DMS153 (cell line): ENCODE results near the gene HSBP1.

ENCODE experiments used
- DNase-seq: peaks from one replicate; lab custom pipeline; 2025; lab: John Stamatoyannopoulos, UW

HSBP1 gene

DNA sequence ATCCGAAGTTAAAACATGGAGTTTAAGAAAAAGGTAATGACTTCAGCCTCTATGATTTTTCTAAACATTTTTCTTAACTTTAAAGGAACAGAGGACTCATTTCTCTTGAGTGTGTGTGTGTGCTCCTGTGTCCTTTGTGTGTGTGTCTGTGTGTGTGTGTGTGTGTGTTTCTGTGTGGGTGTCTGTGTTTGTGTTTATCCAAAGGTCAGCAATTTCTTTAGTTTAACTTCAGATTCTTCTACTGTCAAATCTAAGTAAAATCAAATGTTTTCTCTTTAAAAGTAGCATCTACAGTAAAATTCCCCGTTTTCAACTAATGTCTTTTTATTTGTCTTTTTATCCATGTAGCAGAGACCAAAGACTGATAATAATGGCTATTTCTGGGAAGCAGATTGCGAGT lies 31.8 kb downstream of the HSBP1 start:
- no peak for DNase-seq

DNA sequence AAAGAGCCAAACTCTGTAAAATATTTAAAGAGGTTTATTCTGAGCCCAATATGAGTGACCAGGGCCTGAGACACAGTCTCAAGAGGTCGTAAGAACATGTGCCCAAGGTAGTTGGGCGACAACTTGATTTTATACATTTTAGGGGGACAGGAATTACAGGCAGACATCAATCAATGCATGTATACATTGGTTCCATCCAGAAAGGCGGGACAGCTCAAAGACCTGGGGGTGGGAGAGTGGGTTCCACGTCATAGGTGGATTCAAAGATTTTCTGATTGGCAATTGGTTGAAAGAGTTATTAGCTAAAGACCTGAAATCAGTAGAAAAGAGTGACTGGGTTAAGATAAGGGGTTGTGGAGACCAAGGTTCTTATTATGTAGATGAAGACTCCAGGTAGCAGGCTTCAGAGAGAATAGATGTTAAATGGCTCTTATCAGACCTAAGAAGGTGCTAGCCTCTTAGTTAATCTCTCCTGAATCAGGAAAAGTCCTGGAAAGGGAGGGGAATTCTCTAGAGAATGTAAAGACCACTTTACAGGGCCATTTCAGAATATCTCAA lies 32.4 kb downstream of the HSBP1 start:
- no peak for DNase-seq

DNA sequence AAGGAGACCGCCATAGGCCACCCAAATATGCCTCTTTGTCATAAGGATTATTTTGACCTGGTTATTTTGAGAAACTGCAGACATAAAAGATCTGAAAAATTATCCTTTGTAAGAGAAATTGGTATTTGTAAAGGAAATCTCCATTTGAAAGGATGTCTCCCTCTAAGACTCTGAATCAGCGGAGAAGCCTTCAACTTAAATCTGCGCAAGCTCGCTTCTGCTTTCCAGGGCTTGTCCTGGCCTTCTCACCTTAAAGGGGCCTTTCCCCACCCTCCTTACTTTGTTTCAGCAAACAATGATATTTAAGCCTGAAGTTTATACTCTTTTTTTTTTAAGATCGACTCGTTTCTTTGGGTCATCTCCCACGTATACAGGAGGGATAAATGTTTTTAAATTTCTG lies 34.5 kb downstream of the HSBP1 start:
- no peak for DNase-seq

DNA sequence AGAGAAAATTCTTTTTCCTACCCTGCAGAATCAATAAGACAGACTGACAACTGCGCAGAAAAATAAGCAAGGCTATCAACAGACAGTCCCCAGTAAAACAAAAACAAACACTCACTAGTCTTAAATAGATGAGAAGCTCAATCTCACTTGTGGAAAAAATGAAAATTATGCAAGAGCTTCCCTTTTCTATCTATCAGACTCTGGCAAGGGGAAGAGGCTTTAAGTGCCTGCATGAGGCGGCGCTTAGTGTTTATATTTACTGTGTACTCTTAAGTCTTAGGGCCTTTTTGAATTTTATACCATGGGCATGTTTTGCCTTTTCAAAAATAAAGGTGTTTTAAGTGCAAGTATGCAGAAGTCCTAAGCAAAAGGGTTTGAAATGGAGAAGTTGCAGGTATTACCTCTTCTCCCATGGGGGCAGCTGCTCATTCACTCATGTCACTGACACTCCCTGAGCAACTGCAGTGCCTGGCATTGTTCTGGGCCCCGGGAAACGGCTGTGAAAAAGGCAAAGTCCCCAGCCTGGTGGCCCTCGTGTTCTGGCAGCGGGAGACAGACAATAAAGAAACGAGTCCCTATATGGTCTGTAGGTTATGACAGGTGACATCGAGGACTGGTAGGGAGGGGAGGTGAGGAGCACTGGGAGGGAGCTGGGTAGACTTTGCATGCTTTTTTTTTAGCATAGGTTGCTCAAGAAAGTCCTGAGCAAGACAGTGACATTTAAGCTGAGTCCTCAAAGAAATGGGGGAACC lies 35.2 kb downstream of the HSBP1 start:
- DNase-seq: no peak

DNA sequence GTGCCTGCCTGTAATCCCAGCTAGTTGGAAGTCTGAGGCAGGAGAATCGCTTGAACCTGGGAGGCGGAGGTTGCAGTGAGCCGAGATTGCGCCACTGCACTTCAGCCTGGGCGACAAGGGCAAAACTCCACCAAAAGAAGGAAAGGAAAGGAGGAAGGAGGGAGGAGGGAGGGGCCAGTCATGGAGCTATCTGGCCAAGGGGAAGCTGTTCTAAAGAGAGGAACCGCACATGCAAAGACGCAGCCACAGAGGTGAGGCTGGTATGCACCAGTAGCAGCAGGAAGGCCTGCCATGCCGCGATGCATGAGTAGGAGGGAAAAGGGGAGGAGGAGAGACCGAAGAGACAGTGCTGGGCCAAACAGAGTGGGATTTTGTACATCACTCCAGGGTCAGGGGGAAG lies 35.9 kb downstream of the HSBP1 start:
- no peak for DNase-seq

DNA sequence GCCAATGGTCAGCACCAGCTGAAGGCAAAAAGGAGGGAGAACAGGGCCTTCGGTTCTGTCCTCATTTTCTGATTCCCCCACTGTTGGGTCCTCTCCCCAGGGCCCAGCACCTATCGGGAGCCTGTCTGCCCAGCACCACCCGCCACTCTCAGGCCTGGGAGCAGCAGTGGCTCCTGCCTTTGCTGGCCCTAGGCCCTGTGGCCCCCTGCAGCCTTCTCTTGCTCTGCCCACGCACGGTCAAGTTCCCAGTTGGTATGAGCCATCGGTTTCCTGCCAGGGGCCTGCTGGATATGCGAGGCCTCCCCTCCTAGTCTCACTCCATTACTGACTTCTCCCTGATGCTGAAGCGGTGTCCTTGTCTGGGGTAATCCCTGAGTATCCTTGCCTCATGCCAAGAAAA lies 37.5 kb downstream of the HSBP1 start:
- DNase-seq: no peak

DNA sequence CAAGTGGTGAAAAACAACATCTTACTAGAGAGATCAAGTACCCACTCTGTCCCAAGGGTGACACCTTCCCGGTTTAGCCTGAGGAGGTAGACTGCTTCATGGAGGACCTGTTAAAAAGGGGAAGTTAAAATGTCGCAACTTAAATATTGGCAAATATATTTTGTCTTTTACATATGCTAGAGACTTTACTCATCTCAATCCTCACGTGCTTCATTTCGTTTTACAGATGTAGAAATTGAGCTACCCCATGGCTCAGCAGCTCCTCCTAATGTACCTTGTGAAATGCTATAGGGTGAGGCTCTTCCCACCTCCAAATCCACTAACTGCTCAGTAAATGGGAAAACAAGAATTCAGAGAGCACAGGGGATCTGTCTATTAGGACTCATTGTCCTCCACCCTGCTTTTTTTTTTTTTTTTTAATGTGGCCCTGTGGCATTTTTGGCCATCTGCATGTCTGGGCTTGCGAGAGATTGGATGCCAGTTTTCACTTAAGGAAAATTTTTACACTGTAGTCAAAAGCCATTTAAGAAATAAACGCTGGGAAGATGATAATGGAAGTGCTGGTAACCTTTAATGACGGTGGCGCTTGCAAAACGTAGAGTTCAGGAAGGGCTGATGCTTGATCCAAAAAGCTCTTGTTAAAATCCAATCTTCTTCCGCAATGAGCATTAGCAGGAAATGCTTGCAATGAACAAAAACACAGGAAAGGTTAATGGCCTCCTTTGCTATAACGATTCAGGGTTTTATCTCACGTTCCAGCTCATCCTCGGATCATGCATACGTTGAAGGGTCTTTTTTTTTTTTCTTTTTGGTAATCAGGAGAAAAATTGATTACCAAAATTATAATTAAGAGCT lies 39.8 kb downstream of the HSBP1 start:
- peak; percentile 29 for DNase-seq

DNA sequence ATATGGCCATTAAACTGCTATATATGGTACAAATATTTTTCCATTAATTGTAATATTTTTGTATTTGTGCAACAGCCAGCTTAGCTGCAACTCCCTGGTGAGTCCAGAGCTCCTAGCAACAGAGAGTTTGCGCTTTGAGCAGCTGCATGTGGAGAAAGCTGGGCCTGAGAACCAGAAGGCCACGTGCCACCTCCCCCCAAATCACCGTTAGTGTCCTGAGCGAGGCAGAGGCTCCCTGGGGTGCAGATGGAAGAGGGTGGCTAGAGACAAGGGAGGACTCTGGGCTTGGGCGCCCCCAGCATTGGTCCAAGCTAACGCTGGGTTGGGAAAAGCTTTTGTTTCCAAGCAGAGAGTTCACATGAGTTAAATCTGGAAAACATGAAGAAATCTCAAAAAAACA lies 41.6 kb downstream of the HSBP1 start:
- DNase-seq: no peak

DNA sequence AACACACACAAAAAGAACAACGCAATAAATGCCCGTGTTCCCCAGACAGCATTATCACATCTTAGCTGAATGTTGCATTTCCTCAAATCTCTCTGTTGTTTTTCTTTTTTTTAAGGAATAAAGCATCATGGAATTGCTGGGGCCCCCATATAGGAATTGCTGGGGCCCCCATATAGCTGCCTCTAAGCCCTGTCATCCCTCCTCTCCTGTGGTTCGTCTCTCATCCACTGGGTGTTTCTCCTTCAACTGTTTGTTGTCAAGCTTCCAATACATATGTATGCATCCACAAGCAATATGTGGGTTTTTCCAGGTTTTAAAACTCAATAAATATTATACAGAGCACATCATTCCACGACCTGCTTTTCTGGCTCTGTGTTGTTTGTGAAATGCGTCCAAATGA lies 43.2 kb downstream of the HSBP1 start:
- DNase-seq: no peak

DNA sequence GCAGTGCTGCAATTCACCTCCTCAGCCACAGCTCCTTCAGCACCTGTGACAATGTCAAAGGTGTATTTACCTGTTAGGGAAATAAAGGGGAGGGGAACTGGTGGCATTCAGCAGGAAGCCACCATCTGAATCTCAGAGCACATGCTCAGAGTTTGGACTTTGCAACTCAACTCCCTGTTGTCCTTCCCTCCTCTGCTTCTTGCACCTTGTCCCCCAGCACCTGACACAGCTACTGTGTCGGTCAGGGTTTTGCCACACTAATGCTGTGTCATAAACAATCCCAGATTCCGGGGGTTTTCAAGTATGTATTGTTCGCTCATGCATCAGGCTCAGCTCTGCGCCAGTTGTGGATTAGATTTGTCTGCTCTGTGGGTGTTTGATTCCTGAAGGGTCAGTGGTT lies 43.7 kb downstream of the HSBP1 start:
- no peak for DNase-seq

DNA sequence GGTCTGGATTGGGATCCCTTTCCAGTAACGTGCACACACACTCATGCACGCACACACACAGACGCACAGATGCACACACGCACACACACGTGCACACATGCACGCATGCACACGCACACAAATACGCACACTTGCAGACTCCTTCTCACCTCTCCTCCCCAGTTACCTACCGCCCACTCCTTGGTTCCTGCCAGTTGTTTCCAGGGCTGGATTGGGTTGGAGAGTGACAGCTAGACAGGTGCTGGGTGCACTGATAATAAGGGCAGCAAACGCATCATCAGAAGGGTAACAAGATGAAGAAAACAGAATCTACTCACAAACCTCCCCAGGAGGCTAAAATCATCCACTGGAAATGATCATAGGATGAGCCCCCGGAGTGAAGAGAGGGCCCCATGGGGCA lies 45.0 kb downstream of the HSBP1 start:
- no peak for DNase-seq

DNA sequence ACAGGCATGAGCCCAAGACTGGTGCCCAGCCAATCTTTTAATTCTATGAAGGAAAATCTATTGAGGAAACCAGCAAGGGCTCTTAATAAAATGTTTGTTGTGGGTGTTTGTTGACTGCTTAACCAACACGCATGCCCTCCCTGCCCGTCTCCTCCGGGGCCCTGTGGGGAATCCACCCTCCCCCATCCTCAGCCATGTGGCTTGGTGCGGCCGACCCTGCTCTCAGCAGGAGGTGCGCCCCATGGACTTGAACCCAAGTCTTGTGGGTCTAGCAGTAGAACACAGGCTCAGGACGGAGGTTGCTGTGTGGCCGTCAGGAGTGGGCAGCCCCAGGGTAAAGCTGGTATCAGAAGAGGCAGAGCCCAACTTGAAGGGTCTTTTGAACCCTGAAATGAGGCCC lies 46.1 kb downstream of the HSBP1 start:
- DNase-seq: no peak

DNA sequence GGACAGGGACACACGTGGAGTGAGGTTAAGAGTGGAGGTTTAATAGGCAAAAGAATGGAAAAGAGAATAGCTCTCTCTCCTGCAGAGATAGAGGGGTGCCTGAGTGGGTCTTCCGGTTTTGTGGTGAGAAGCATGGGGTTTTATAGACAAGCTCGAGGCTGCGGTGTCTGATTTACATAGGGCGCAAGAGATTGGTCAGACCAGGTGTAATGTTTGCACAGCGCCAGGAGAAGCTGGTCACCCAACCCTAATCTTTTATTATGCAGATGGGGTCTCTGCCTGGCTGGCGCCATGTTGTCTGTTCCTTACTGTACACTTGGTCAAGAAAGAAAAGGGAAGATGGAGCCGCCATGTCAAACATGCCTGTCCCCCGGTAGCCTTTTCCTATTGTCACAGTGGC lies 46.6 kb downstream of the HSBP1 start:
- DNase-seq: no peak

DNA sequence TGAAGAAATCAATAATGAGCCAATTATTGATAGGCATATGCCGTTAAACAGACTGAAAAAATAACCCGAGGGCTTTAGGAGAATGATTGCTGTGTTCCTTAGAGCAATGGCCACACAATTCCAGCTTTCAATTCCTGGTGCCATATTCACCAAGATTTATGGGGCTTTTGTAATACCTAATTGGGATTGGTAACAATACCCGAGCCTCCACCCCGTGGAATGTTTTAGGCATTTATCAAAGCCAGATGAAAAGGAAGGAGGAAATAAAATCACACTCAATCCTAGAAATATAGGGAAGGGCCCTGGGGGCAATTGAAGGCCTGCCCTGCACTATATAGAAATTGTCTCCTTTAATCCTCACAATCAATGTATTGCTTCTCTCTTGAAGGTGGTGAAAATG lies 49.0 kb downstream of the HSBP1 start:
- DNase-seq: no peak

DNA sequence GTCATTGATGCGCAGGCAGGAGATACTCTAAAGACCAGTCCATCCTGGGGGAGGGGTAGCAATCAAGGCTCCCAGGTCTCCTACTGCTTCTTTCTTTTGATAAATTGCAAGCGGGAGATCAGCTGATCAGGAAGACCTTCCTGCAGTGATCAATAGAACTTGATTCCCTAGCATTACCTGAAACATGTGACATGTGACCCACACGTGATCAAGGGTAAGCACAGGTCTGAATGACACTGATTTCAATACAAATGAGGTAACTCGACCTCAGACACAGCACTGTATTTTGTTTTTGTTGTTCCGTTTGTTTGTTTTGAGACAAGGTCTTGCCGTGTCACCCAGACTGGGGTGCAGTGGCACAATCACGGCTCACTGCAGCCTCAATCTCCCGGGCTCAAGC lies 51.5 kb downstream of the HSBP1 start:
- DNase-seq: no peak

DNA sequence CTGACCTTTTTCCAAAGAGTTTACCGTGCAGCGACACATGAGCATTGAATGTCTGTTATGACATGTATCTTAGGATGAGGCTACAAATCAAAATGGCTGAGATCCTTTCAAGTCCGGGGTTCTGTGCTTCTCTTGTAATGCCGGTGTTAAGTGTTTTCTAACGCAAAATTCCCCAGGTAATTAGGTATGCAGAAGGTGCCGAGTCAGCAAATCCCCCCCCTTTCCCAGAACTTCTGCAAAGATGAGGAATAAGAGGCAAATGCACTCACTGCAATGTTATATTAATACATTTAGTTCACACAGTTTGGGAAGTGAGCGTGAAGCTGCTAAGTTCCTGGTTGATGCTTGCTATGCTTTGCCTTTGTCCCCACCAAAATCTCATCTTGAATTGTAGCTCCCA lies 54.9 kb downstream of the HSBP1 start:
- DNase-seq: no peak

DNA sequence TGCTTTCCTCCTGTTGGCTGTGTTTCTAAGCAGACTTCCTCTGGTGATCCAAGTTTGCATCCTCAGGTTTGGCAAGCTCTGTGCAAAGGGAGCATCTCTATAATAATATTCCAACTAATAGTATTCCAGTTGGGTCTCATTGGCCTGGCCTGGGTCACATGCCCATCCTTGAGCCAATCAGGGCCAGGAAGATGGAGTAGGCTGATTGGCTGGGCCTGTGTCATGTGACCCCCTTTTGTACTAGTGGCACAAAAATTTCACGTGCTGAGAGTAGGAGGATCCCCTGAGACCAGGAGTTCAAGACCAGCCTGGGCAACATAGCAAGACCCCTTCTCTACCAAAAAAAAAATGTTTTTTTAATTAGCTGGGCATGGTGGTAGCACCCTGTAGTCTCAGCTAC lies 55.9 kb downstream of the HSBP1 start:
- DNase-seq: no peak
